ENCODE measurements around the gene CHL1.

DNA sequence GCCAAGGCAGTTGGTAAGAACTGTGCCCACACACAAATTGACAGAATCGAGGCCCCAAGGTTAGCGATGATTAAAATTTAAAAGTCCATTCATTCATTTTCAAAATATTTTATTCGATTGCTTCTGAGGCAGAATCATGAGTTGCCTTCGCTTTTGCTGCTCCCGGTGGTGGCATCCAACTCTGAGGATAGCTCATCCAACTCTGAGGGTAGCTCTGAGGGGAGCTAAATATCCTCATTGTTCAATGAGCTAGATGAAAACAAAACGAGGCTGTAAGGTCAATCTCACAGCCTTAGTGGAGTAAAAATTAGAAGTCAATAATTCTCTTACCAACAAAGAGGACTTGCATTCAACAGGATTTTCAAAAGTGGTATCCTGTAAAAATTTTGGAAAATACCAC is 897 bp upstream of the CHL1 start:
- TF ChIP-seq, protein P1, sequence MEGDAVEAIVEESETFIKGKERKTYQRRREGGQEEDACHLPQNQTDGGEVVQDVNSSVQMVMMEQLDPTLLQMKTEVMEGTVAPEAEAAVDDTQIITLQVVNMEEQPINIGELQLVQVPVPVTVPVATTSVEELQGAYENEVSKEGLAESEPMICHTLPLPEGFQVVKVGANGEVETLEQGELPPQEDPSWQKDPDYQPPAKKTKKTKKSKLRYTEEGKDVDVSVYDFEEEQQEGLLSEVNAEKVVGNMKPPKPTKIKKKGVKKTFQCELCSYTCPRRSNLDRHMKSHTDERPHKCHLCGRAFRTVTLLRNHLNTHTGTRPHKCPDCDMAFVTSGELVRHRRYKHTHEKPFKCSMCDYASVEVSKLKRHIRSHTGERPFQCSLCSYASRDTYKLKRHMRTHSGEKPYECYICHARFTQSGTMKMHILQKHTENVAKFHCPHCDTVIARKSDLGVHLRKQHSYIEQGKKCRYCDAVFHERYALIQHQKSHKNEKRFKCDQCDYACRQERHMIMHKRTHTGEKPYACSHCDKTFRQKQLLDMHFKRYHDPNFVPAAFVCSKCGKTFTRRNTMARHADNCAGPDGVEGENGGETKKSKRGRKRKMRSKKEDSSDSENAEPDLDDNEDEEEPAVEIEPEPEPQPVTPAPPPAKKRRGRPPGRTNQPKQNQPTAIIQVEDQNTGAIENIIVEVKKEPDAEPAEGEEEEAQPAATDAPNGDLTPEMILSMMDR (IDR thresholded peaks at IDR 0.05): no peak
- no peak for TF ChIP-seq EZH2 (IDR thresholded peaks at IDR 0.05; ENCODE audit: borderline replicate concordance, insufficient read depth, low read depth, low read length, poor library complexity, severe bottlenecking)
